Upper lobe of left lung (tissue), 4 donors: ENCODE data around the gene FHOD1.

Source experiments
- CTCF ChIP-seq, 6 experiments: fragments of 450-650 bp in 4 of 6; fragments of 200-600 bp in 2 of 6; sonication (generic) in 2 of 6; IDR thresholded peaks; one replicate each; pipeline ENCODE4 v1.5.1; 2016 to 2019; ENCODE audit warnings: antibody characterized with exemption in 6 of 6
- POLR2A ChIP-seq, 4 donors: fragments of 450-650 bp; IDR thresholded peaks; one replicate each; pipeline ENCODE4 v1.5.1; 2016 to 2017; ENCODE audit warnings: antibody characterized with exemption in 4 of 4, mild to moderate bottlenecking in 2 of 4

GRCh38 chr16:67184453-67184994 lies 62.8 kb downstream of the FHOD1 start:
- no peak for TF ChIP-seq POLR2A (IDR thresholded peaks at IDR 0.05)
- no peak for TF ChIP-seq CTCF (IDR thresholded peaks at IDR 0.05)
